ENCODE data around the gene BAHCC1.

BAHCC1 gene

GRCh38 chr17:81431545-81432482, 36.6 kb downstream of the BAHCC1 start:
- H3K4me3 ChIP-seq (ENCODE audit: low read depth, low read length), result no peak overlapping the region
- no peaks in the 10 kb centered on the region for H3K36me3 ChIP-seq (replicated peaks)
- DNase-seq, result no peak
- no peak for TF ChIP-seq CTCF (IDR thresholded peaks at IDR 0.05; ENCODE audit: low read depth, low read length, missing control alignments)
- in situ Hi-C loops (cut with HindIII; ENCODE audit: low pct_ligation_motif_present, low sequenced_read_pairs), result no loop called here
- no peak overlapping the region for H3K27ac ChIP-seq
- no peaks in the 10 kb centered on the region for H3K27me3 ChIP-seq (replicated peaks)

- H3K4me3 ChIP-seq (ENCODE audit: low read depth, low read length), result no peak overlapping the region
- no peaks in the 10 kb centered on the region for H3K27me3 ChIP-seq (replicated peaks)
- in situ Hi-C loops (cut with HindIII; ENCODE audit: low pct_ligation_motif_present, low sequenced_read_pairs), result no loop called here
- TF ChIP-seq CTCF (IDR thresholded peaks at IDR 0.05; ENCODE audit: low read depth, low read length, missing control alignments), result no peak
- no peaks in the 10 kb centered on the region for H3K36me3 ChIP-seq (replicated peaks)
- no peak for DNase-seq
- H3K27ac ChIP-seq, result no peak overlapping the region
Measured at GRCh38 chr17:81432941-81433340, 37.7 kb downstream of the BAHCC1 start.

GRCh38 chr17:81433656-81434055, 38.4 kb downstream of the BAHCC1 start:
- H3K36me3 ChIP-seq (replicated peaks), result no peaks in the 10 kb centered on the region
- no peak for DNase-seq
- in situ Hi-C loops (cut with HindIII; ENCODE audit: low pct_ligation_motif_present, low sequenced_read_pairs), result no loop called here
- H3K4me3 ChIP-seq (ENCODE audit: low read depth, low read length), result no peak overlapping the region
- H3K27me3 ChIP-seq (replicated peaks), result no peaks in the 10 kb centered on the region
- no peak overlapping the region for H3K27ac ChIP-seq
- TF ChIP-seq CTCF (IDR thresholded peaks at IDR 0.05; ENCODE audit: low read depth, low read length, missing control alignments), result no peak

GRCh38 chr17:81434072-81434471, 38.8 kb downstream of the BAHCC1 start:
- Histone ChIP-seq H3K27me3 (replicated peaks) (no peaks in the 10 kb centered on the region), H3K36me3 (replicated peaks) (no peaks in the 10 kb centered on the region), H3K27ac (no peak overlapping the region), H3K4me3 (ENCODE audit: low read depth, low read length) (no peak overlapping the region)
- TF ChIP-seq CTCF (IDR thresholded peaks at IDR 0.05; ENCODE audit: low read depth, low read length, missing control alignments), result no peak
- DNase-seq, result no peak
- in situ Hi-C loops (cut with HindIII; ENCODE audit: low pct_ligation_motif_present, low sequenced_read_pairs), result no loop called here

GRCh38 chr17:81434681-81435417, 39.6 kb downstream of the BAHCC1 start:
- Histone ChIP-seq H3K27me3 (replicated peaks) (no peaks in the 10 kb centered on the region), H3K27ac (no peak overlapping the region), H3K36me3 (replicated peaks) (no peaks in the 10 kb centered on the region), H3K4me3 (ENCODE audit: low read depth, low read length) (no peak overlapping the region)
- DNase-seq, result no peak
- in situ Hi-C loops (cut with HindIII; ENCODE audit: low pct_ligation_motif_present, low sequenced_read_pairs), result no loop called here
- no peak for TF ChIP-seq CTCF (IDR thresholded peaks at IDR 0.05; ENCODE audit: low read depth, low read length, missing control alignments)
